OCI-LY3 (cell line): ENCODE data around the gene SLC41A3.

Source experiments
- H2AFZ ChIP-seq: fragments of 200-600, 300-600 bp; shearing (Covaris generic); 2 replicates; pipeline ENCODE4 v1.6.0; 2014; ENCODE audit warnings: antibody characterized with exemption, low read depth, low read length
- H3K27ac ChIP-seq: fragments of 200-600, 300-600 bp; sonication (generic); 2 replicates; pipeline ENCODE4 v1.5.1; 2014; ENCODE audit warnings: mild to moderate bottlenecking, low read length, moderate library complexity, mixed read lengths
- H3K27me3 ChIP-seq: fragments of 200-600, 300-600 bp; sonication (generic); 2 replicates; pipeline ENCODE4 v1.6.1; 2014; ENCODE audit warnings: low read depth, low read length, mixed read lengths
- H3K36me3 ChIP-seq: fragments of 200-600, 300-600 bp; sonication (generic); replicated peaks from 2 replicates; pipeline ENCODE3; 2014; ENCODE audit warnings: low read depth, low read length, mixed read lengths
- H3K4me1 ChIP-seq: fragments of 300-600, 200-600 bp; sonication (generic); 2 replicates; pipeline ENCODE4 v1.6.1; 2014; ENCODE audit warnings: low read length, mixed read lengths
- H3K4me2 ChIP-seq: fragments of 200-600, 300-600 bp; sonication (generic); 2 replicates; pipeline ENCODE4 v1.6.1; 2014; ENCODE audit warnings: low read length, mixed read lengths
- H3K4me3 ChIP-seq: fragments of 300-600, 200-600 bp; sonication (generic); 2 replicates; pipeline ENCODE4 v1.5.1; 2014; ENCODE audit warnings: antibody characterized with exemption, mild to moderate bottlenecking, low read length, moderate library complexity
- H3K79me2 ChIP-seq: fragments of 300-600, 200-600 bp; shearing (Covaris generic); 2 replicates; pipeline ENCODE4 v1.6.1; 2014; ENCODE audit warnings: mild to moderate bottlenecking, low read length, mixed read lengths
- H3K9ac ChIP-seq: fragments of 300-600, 200-600 bp; shearing (Covaris generic); 2 replicates; pipeline ENCODE4 v1.6.0; 2014; ENCODE audit warnings: mild to moderate bottlenecking, low read length, moderate library complexity
- H3K9me3 ChIP-seq: fragments of 200-600, 300-600 bp; shearing (Covaris generic); 2 replicates; pipeline ENCODE4 v1.6.1; 2014; ENCODE audit warnings: low read length, mixed read lengths; ENCODE audit not compliant: insufficient read depth
- H4K20me1 ChIP-seq: fragments of 200-600, 300-600 bp; sonication (generic); 2 replicates; pipeline ENCODE4 v1.6.1; 2016; ENCODE audit warnings: low read length, mixed read lengths; ENCODE audit not compliant: insufficient read depth
- EZH2phosphoT487 ChIP-seq: fragments of 200-600 bp; shearing (Covaris generic); IDR thresholded peaks from 2 replicates; pipeline ENCODE4 v1.6.1; 2018; ENCODE audit warnings: antibody characterized with exemption, mixed run types, low read depth
- TF ChIP-seq, protein P1 (sequence below): fragments of 200-600, 300-600 bp; sonication (generic); IDR thresholded peaks from 2 replicates; pipeline ENCODE4 v1.5.1; 2014; ENCODE audit warnings: antibody characterized with exemption, low read length, low read depth

The SLC41A3 gene

GRCh38 chr3:126058666-126059065 is 25.3 kb downstream of the SLC41A3 start:
- Histone ChIP-seq H3K4me1 (no peaks in the 10 kb centered on the region), H3K36me3 (no peaks in the 10 kb centered on the region), H3K4me2 (no peak overlapping the region), H2AFZ (no peak overlapping the region), H3K9me3 (no peaks in the 10 kb centered on the region), H3K79me2 (no peaks in the 10 kb centered on the region), H3K27ac (no peak overlapping the region), H3K4me3 (no peak overlapping the region), H4K20me1 (no peaks in the 10 kb centered on the region), H3K27me3 (no peaks in the 10 kb centered on the region), H3K9ac (no peak overlapping the region)
- TF ChIP-seq, protein P1, sequence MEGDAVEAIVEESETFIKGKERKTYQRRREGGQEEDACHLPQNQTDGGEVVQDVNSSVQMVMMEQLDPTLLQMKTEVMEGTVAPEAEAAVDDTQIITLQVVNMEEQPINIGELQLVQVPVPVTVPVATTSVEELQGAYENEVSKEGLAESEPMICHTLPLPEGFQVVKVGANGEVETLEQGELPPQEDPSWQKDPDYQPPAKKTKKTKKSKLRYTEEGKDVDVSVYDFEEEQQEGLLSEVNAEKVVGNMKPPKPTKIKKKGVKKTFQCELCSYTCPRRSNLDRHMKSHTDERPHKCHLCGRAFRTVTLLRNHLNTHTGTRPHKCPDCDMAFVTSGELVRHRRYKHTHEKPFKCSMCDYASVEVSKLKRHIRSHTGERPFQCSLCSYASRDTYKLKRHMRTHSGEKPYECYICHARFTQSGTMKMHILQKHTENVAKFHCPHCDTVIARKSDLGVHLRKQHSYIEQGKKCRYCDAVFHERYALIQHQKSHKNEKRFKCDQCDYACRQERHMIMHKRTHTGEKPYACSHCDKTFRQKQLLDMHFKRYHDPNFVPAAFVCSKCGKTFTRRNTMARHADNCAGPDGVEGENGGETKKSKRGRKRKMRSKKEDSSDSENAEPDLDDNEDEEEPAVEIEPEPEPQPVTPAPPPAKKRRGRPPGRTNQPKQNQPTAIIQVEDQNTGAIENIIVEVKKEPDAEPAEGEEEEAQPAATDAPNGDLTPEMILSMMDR = no peak
- TF ChIP-seq EZH2phosphoT487 = no peak

- Histone ChIP-seq H3K4me2 (no peak overlapping the region), H3K4me1 (peaks cover under 1% of the 10 kb centered on the region; the same call in 1 of the 2 replicates), H3K79me2 (no peaks in the 10 kb centered on the region), H3K4me3 (no peak overlapping the region), H3K9ac (no peak overlapping the region), H3K36me3 (no peaks in the 10 kb centered on the region), H3K9me3 (no peaks in the 10 kb centered on the region), H3K27me3 (no peaks in the 10 kb centered on the region), H4K20me1 (no peaks in the 10 kb centered on the region), H3K27ac (no peak overlapping the region), H2AFZ (no peak overlapping the region)
- TF ChIP-seq, protein P1 = no peak
- TF ChIP-seq EZH2phosphoT487 = no peak
These were observed 26.0 kb downstream of the SLC41A3 start for GRCh38 chr3:126057936-126058335.

DNA sequence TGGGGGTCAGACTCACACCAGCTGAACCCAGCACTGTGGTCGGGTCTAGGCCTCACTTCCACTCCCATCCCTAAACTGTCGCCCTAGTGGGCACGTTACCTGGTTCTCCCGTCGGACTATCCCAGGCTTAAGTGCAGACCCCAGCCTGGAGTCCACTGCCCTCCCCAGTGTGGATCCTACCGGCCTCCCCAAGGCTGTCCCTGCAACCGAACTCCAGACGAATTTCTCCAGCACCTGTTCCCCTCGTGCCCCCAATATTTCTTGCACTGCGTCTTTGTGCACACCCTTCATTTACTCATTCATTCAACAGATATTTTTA is 26.5 kb downstream of the SLC41A3 start:
- H4K20me1 ChIP-seq = no peaks in the 10 kb centered on the region
- no peak overlapping the region for H3K4me2 ChIP-seq
- no peak overlapping the region for H2AFZ ChIP-seq
- no peak overlapping the region for H3K4me3 ChIP-seq
- H3K79me2 ChIP-seq = no peaks in the 10 kb centered on the region
- H3K27me3 ChIP-seq = no peaks in the 10 kb centered on the region
- H3K27ac ChIP-seq = no peak overlapping the region
- TF ChIP-seq, protein P1 = no peak
- no peak for TF ChIP-seq EZH2phosphoT487
- no peaks in the 10 kb centered on the region for H3K36me3 ChIP-seq
- no peaks in the 10 kb centered on the region for H3K9me3 ChIP-seq
- H3K9ac ChIP-seq = no peak overlapping the region
- H3K4me1 ChIP-seq = peaks cover 6% of the 10 kb centered on the region

DNA sequence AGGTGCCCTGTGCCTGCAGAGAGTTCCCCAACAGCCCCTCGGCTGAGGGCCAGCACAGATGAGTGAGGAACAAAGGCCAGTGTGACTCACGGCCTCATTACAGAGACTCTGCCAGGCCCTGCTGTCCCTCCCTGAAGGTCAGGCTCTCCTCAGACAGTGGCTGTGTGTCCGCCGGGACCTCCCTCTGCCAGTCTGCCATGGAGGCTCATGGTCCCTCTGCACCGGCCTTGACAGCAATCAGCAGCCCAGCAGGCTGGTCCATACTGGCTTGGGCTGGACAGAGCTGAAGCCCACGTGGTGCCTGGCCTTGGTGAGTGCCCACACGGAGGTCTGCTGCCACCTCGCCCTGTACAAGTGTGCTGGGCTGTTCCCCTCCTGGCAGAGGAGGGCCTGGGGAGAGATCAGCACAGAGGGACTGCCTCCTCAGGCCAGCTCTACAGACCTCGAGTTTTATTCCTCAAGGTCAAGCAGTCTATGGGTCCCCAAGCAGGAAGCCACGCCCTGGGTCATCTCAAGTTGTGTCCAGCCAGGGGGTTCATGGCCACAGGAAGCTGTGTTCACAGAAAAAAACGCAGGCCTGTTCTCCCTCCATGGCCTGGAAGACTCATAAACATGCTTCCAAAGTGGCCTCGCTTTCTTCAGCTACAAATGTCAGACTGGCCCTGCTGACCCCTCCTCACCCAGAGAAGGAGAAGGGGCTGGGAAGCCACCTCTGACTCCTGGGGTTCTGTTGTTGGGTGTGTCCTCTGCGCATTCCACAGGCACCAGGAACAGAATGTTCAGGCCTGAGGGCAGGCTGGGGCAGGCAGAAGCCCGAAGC is 27.0 kb downstream of the SLC41A3 start:
- Histone ChIP-seq H3K9ac (no peak overlapping the region), H3K9me3 (no peaks in the 10 kb centered on the region), H4K20me1 (no peaks in the 10 kb centered on the region), H3K4me3 (no peak overlapping the region), H3K4me2 (no peak overlapping the region), H3K27ac (no peak overlapping the region), H3K79me2 (no peaks in the 10 kb centered on the region), H2AFZ (no peak overlapping the region), H3K27me3 (no peaks in the 10 kb centered on the region), H3K36me3 (no peaks in the 10 kb centered on the region), H3K4me1 (peaks cover 9% of the 10 kb centered on the region)
- TF ChIP-seq EZH2phosphoT487 = no peak
- TF ChIP-seq, protein P1 = no peak
